ENCODE data around the gene ELSPBP1.

The ELSPBP1 gene

DNA sequence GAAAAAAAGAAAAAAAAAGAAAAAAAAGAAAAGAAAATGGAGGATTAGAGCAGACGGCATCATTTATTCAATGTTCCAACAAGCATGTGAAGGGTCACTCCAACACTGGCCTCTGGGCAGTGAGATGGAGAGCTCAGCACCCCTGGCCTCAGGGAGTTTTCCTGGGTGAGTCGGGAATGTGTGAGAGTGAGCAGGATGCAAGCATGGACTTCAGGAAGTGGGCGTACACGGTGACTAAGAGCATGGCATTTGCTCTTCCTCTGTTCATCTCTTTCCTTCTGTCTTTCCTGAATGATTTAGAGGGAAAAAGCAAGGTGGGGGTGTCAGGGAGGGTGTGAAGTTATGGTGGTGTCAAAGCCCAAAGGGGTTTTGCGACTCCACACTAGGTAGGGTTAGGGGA is 50.1 kb downstream of the ELSPBP1 start:
- Histone ChIP-seq H2AFZ (no peak overlapping the region), H3K36me3 (ENCODE audit: control insufficient read depth, insufficient read depth, low read length) (no peaks in the 10 kb centered on the region), H3K4me2 (ENCODE audit: low read length) (no peak overlapping the region), H3K9ac (no peak overlapping the region), H3K27me3 (ENCODE audit: control insufficient read depth, insufficient read depth, low read length) (no peaks in the 10 kb centered on the region), H3K79me2 (no peaks in the 10 kb centered on the region), H3K4me3 (ENCODE audit: low read depth, low read length) (no peak overlapping the region), H3K27ac (no peak overlapping the region), H3K4me1 (no peaks in the 10 kb centered on the region), H3K9me3 (ENCODE audit: control insufficient read depth, low read length) (no peaks in the 10 kb centered on the region)
- TF ChIP-seq, protein P1, sequence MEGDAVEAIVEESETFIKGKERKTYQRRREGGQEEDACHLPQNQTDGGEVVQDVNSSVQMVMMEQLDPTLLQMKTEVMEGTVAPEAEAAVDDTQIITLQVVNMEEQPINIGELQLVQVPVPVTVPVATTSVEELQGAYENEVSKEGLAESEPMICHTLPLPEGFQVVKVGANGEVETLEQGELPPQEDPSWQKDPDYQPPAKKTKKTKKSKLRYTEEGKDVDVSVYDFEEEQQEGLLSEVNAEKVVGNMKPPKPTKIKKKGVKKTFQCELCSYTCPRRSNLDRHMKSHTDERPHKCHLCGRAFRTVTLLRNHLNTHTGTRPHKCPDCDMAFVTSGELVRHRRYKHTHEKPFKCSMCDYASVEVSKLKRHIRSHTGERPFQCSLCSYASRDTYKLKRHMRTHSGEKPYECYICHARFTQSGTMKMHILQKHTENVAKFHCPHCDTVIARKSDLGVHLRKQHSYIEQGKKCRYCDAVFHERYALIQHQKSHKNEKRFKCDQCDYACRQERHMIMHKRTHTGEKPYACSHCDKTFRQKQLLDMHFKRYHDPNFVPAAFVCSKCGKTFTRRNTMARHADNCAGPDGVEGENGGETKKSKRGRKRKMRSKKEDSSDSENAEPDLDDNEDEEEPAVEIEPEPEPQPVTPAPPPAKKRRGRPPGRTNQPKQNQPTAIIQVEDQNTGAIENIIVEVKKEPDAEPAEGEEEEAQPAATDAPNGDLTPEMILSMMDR (IDR thresholded peaks at IDR 0.05): no peak

DNA sequence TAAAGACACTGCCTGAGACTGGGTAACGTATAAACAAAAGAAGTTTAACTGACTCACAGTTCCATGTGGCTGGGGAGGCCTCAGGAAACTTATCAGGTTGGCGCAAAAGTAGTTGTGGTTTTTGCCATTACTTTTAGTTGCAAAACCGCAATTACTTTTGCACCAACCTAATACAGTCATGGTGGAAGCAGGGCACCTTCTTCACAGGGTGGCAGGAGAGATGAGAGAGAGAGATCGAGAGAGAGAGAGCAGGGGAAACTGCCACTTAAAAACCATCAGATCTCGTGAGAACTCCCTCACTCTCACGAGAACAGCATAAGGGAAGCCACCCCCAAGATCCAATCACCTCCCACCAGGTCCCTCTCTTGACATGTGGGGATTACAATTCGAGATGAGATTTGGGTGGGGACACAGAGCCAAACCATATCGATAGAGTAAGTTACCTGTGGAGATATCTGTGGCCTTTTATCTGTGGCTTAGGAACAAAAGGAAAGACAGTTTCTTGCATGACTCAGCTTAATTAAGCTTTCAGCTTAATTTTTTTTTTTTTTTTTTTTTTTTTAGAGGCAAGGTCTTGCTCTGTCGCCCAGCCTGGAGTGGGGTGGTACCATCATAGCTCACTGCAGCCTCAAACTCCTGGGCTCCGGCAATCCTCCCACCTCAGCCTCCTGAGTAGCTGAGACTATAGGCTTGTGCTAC is 57.1 kb downstream of the ELSPBP1 start:
- H3K9ac ChIP-seq: no peak overlapping the region
- no peak overlapping the region for H3K4me3 ChIP-seq (ENCODE audit: low read depth, low read length)
- H3K9me3 ChIP-seq (ENCODE audit: control insufficient read depth, low read length): no peaks in the 10 kb centered on the region
- H3K27me3 ChIP-seq (ENCODE audit: control insufficient read depth, insufficient read depth, low read length): no peaks in the 10 kb centered on the region
- no peaks in the 10 kb centered on the region for H3K4me1 ChIP-seq
- H3K4me2 ChIP-seq (ENCODE audit: low read length): no peak overlapping the region
- no peaks in the 10 kb centered on the region for H3K79me2 ChIP-seq
- H3K36me3 ChIP-seq (ENCODE audit: control insufficient read depth, insufficient read depth, low read length): no peaks in the 10 kb centered on the region
- no peak overlapping the region for H2AFZ ChIP-seq
- H3K27ac ChIP-seq: no peak overlapping the region
- TF ChIP-seq, protein P1 (IDR thresholded peaks at IDR 0.05): no peak

DNA sequence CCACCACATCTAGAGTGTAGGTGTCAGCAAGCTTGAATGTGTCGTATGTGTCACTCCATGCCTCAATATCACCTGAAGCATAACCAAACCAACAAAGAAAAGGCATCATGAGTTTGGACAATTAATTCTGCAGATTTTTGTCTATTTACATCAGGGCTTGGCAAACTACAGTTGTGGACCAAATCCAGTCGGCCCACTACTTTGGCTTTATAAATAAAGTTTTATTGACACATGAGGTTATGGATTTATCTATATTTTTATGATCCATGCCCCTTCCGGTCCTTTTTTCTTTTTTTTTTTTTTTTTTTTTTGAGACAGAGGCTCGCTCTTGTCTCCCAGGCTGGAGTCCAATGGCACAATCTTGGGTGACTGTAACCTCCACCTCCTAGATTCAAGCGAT is 58.6 kb downstream of the ELSPBP1 start:
- Histone ChIP-seq H3K9ac (no peak overlapping the region), H3K4me3 (ENCODE audit: low read depth, low read length) (no peak overlapping the region), H3K4me1 (no peaks in the 10 kb centered on the region), H3K36me3 (ENCODE audit: control insufficient read depth, insufficient read depth, low read length) (no peaks in the 10 kb centered on the region), H3K79me2 (no peaks in the 10 kb centered on the region), H3K4me2 (ENCODE audit: low read length) (no peak overlapping the region), H3K27me3 (ENCODE audit: control insufficient read depth, insufficient read depth, low read length) (no peaks in the 10 kb centered on the region), H2AFZ (no peak overlapping the region), H3K9me3 (ENCODE audit: control insufficient read depth, low read length) (no peaks in the 10 kb centered on the region), H3K27ac (no peak overlapping the region)
- TF ChIP-seq, protein P1 (IDR thresholded peaks at IDR 0.05): no peak

DNA sequence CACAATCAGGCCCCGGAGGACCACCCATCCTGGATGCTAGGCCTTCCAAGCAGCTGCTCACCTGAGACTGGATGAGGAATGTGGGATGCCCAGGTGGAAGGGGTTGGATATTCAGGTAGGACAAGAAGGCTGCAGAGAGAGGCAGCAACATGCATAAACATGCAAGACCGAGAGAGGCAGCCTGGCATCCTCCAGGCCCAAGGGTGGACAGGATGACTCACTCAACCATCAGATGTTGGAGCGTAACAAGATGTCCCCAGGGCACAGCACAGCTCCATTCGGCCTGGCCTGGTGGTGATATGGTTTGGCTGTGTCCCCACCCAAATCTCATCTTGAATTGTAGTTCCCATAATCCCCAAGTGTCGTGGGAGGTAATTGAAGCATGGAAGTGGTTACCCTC is 59.4 kb downstream of the ELSPBP1 start:
- no peaks in the 10 kb centered on the region for H3K36me3 ChIP-seq (ENCODE audit: control insufficient read depth, insufficient read depth, low read length)
- TF ChIP-seq, protein P1 (IDR thresholded peaks at IDR 0.05): no peak
- no peaks in the 10 kb centered on the region for H3K4me1 ChIP-seq
- no peak overlapping the region for H3K9ac ChIP-seq
- H3K79me2 ChIP-seq: no peaks in the 10 kb centered on the region
- no peak overlapping the region for H3K27ac ChIP-seq
- H2AFZ ChIP-seq: no peak overlapping the region
- H3K27me3 ChIP-seq (ENCODE audit: control insufficient read depth, insufficient read depth, low read length): no peaks in the 10 kb centered on the region
- H3K4me3 ChIP-seq (ENCODE audit: low read depth, low read length): no peak overlapping the region
- H3K4me2 ChIP-seq (ENCODE audit: low read length): no peak overlapping the region
- no peaks in the 10 kb centered on the region for H3K9me3 ChIP-seq (ENCODE audit: control insufficient read depth, low read length)

DNA sequence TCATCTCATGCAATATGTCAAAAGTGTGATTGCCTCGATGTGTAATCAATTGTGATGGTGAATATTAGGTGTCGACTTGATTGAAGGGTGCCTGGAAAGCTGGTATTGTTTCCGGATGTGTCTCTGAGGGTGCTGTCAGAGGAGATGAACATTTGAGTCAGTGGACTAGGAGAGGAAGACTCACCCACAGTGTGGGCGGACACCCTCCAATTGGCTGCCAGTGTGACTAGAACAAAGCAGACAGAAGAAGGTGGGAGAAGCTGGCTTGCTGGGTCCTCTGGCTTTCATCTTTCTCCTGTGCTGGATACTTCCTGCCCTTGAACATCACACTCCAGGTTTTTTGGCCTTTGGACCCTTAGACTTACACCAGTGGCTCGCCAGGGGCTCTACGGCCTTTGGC is 64.9 kb downstream of the ELSPBP1 start:
- TF ChIP-seq, protein P1 (IDR thresholded peaks at IDR 0.05): no peak
- Histone ChIP-seq H3K4me3 (ENCODE audit: low read depth, low read length) (no peak overlapping the region), H3K79me2 (no peaks in the 10 kb centered on the region), H3K36me3 (ENCODE audit: control insufficient read depth, insufficient read depth, low read length) (no peaks in the 10 kb centered on the region), H3K27me3 (ENCODE audit: control insufficient read depth, insufficient read depth, low read length) (no peaks in the 10 kb centered on the region), H3K9me3 (ENCODE audit: control insufficient read depth, low read length) (no peaks in the 10 kb centered on the region), H3K4me1 (no peaks in the 10 kb centered on the region), H3K4me2 (ENCODE audit: low read length) (no peak overlapping the region), H3K9ac (no peak overlapping the region), H3K27ac (no peak overlapping the region), H2AFZ (no peak overlapping the region)
